Muscle layer of duodenum (tissue), 2 donors: Measurements from ENCODE around the gene DHRS2.
"Not testable (repeated sequence)": the region's sequence is repeated elsewhere in the genome, so short reads cannot be mapped to it uniquely, and the experiment has no call there.

Source experiments
- H3K27ac ChIP-seq: one replicate; pipeline ENCODE4 v1.7.0; 2013; ENCODE audit warnings: mild to moderate bottlenecking, low read length
- H3K27me3 ChIP-seq: one replicate; pipeline ENCODE4 v1.7.0; 2013; ENCODE audit warnings: low read depth, mild to moderate bottlenecking, control low read depth, low read length
- H3K36me3 ChIP-seq, 2 donors: one replicate each; pipeline ENCODE4 v1.7.0; 2013; ENCODE audit warnings: low read length in 2 of 2, control low read depth in 1 of 2, mild to moderate bottlenecking in 1 of 2; ENCODE audit not compliant: insufficient read depth in 2 of 2, control insufficient read depth in 1 of 2
- H3K4me1 ChIP-seq, 2 donors: one replicate each; pipeline ENCODE4 v1.7.0; 2013; ENCODE audit warnings: low read length in 2 of 2, mild to moderate bottlenecking in 2 of 2, control low read depth in 1 of 2, moderate library complexity in 1 of 2; ENCODE audit not compliant: insufficient read depth in 2 of 2, control insufficient read depth in 1 of 2
- H3K4me3 ChIP-seq, 2 donors: one replicate each; pipeline ENCODE4 v1.7.0; 2013; ENCODE audit warnings: low read length in 2 of 2, low read depth in 1 of 2, mild to moderate bottlenecking in 1 of 2
- H3K9me3 ChIP-seq, 2 donors: one replicate each; pipeline ENCODE4 v1.7.0; 2013; ENCODE audit warnings: low read length in 2 of 2, control low read depth in 1 of 2, mild to moderate bottlenecking in 1 of 2; ENCODE audit not compliant: control insufficient read depth in 1 of 2
- donor health status: healthy.

DHRS2 gene

GRCh38 chr14:23604148-23604547 lies 32.0 kb upstream of the DHRS2 start:
- H3K27me3 ChIP-seq: no peaks in the 10 kb centered on the region
- no peak overlapping the region for H3K27ac ChIP-seq
- no peaks in the 10 kb centered on the region for H3K9me3 ChIP-seq
- H3K36me3 ChIP-seq: no peaks in the 10 kb centered on the region
- H3K4me3 ChIP-seq: no peak overlapping the region
- no peaks in the 10 kb centered on the region for H3K4me1 ChIP-seq

- no peak overlapping the region for H3K27ac ChIP-seq
- no peak overlapping the region for H3K4me3 ChIP-seq
- no peaks in the 10 kb centered on the region for H3K36me3 ChIP-seq
Observed at GRCh38 chr14:23604675-23605170, 31.4 kb upstream of the DHRS2 start.

GRCh38 chr14:23605931-23606585 lies 30.1 kb upstream of the DHRS2 start:
- H3K4me3 ChIP-seq: no peak overlapping the region
- no peak overlapping the region for H3K27ac ChIP-seq
- H3K36me3 ChIP-seq: no peaks in the 10 kb centered on the region
- peaks cover 0 to 2% of the 10 kb centered on the region in 2 donors for H3K4me1 ChIP-seq
- H3K9me3 ChIP-seq: no peaks in the 10 kb centered on the region
- no peaks in the 10 kb centered on the region for H3K27me3 ChIP-seq

More at GRCh38 chr14:23604675-23605170, 31.4 kb upstream of the DHRS2 start:
- Histone ChIP-seq H3K4me1 (no peaks in the 10 kb centered on the region), H3K27me3 (no peaks in the 10 kb centered on the region), H3K9me3 (no peaks in the 10 kb centered on the region)

GRCh38 chr14:23608454-23608853 lies 27.7 kb upstream of the DHRS2 start:
- no peaks in the 10 kb centered on the region for H3K36me3 ChIP-seq
- H3K27me3 ChIP-seq: no peaks in the 10 kb centered on the region
- H3K27ac ChIP-seq: no peak overlapping the region
- no peak overlapping the region for H3K4me3 ChIP-seq
- no peaks in the 10 kb centered on the region for H3K9me3 ChIP-seq
- H3K4me1 ChIP-seq: peaks cover 0 to 13% of the 10 kb centered on the region in 2 donors

- no peak overlapping the region for H3K27ac ChIP-seq
- H3K9me3 ChIP-seq: no peaks in the 10 kb centered on the region
- H3K4me3 ChIP-seq: no peak overlapping the region
- peaks cover 0 to 13% of the 10 kb centered on the region in 2 donors for H3K4me1 ChIP-seq
- no peaks in the 10 kb centered on the region for H3K36me3 ChIP-seq
- no peaks in the 10 kb centered on the region for H3K27me3 ChIP-seq
Observed at GRCh38 chr14:23609001-23609400, 27.2 kb upstream of the DHRS2 start.

GRCh38 chr14:23609411-23610089 lies 26.6 kb upstream of the DHRS2 start:
- not testable (repeated sequence) for H3K27me3 ChIP-seq, H3K36me3 ChIP-seq, H3K9me3 ChIP-seq, H3K27ac ChIP-seq, H3K4me3 ChIP-seq
- peaks cover 0 to 13% of the 10 kb centered on the region in 2 donors for H3K4me1 ChIP-seq

- Histone ChIP-seq H3K4me1 (peaks cover 0 to 13% of the 10 kb centered on the region in 2 donors), H3K36me3 (no peaks in the 10 kb centered on the region), H3K9me3 (no peaks in the 10 kb centered on the region), H3K27me3 (no peaks in the 10 kb centered on the region), H3K27ac (no peak overlapping the region), H3K4me3 (no peak overlapping the region)
Observed at GRCh38 chr14:23610090-23610814, 25.9 kb upstream of the DHRS2 start.

- Histone ChIP-seq H3K4me3 (no peak overlapping the region), H3K27me3 (no peaks in the 10 kb centered on the region), H3K9me3 (no peaks in the 10 kb centered on the region), H3K4me1 (peaks cover 0 to 13% of the 10 kb centered on the region in 2 donors), H3K36me3 (no peaks in the 10 kb centered on the region), H3K27ac (peak overlapping the region; percentile 11)
Observed at GRCh38 chr14:23610815-23611289, 25.3 kb upstream of the DHRS2 start.

- Histone ChIP-seq H3K36me3 (no peaks in the 10 kb centered on the region), H3K9me3 (no peaks in the 10 kb centered on the region), H3K4me1 (peaks cover 0 to 13% of the 10 kb centered on the region in 2 donors), H3K27me3 (no peaks in the 10 kb centered on the region), H3K27ac (no peak overlapping the region), H3K4me3 (no peak overlapping the region)
Observed at GRCh38 chr14:23612354-23612732, 23.8 kb upstream of the DHRS2 start.

GRCh38 chr14:23612802-23613201 lies 23.4 kb upstream of the DHRS2 start:
- Histone ChIP-seq H3K27ac (no peak overlapping the region), H3K36me3 (no peaks in the 10 kb centered on the region), H3K4me1 (peaks cover 0 to 13% of the 10 kb centered on the region in 2 donors), H3K9me3 (no peaks in the 10 kb centered on the region), H3K27me3 (no peaks in the 10 kb centered on the region), H3K4me3 (no peak overlapping the region)
